Neuronal stem cell (in vitro differentiated cells): ENCODE data around the gene IL12RB1.

ENCODE experiments used
- DNase-seq: peaks from one replicate; pipeline ENCODE4 v3.0.0-alpha.2; 2013; ENCODE audit warnings: low spot score
- H2AFZ ChIP-seq: one replicate; pipeline ENCODE4 v1.6.1; 2013; ENCODE audit warnings: mild to moderate bottlenecking, low read length, inconsistent platforms
- H2AK5ac ChIP-seq: 2 replicates; pipeline ENCODE4 v1.6.1; 2013; ENCODE audit warnings: low read depth, mild to moderate bottlenecking, inconsistent platforms, low read length, moderate library complexity, mixed read lengths
- H2BK120ac ChIP-seq: 2 replicates; pipeline ENCODE4 v1.6.1; 2013; ENCODE audit warnings: low read depth, mild to moderate bottlenecking, inconsistent platforms, low read length, moderate library complexity, mixed read lengths
- H2BK12ac ChIP-seq: one replicate; pipeline ENCODE4 v1.6.1; 2013; ENCODE audit warnings: low read length, inconsistent platforms
- H2BK15ac ChIP-seq: 2 replicates; pipeline ENCODE4 v1.6.1; 2013; ENCODE audit warnings: mild to moderate bottlenecking, low read length, inconsistent platforms, mixed read lengths
- H2BK5ac ChIP-seq: one replicate; pipeline ENCODE4 v1.6.1; 2013; ENCODE audit warnings: inconsistent platforms, mild to moderate bottlenecking, low read length, moderate library complexity
- H3K14ac ChIP-seq: one replicate; pipeline ENCODE4 v1.6.1; 2013; ENCODE audit warnings: low read length, inconsistent platforms
- H3K18ac ChIP-seq: 2 replicates; pipeline ENCODE4 v1.6.1; 2013; ENCODE audit warnings: low read length, inconsistent platforms
- H3K23ac ChIP-seq: 2 replicates; pipeline ENCODE4 v1.6.1; 2013; ENCODE audit warnings: low read depth, mild to moderate bottlenecking, mixed read lengths, low read length, inconsistent platforms; ENCODE audit not compliant: poor library complexity
- H3K27ac ChIP-seq: replicated peaks from 3 replicates; pipeline ENCODE4 v1.5.1; 2013; ENCODE audit warnings: low read length, inconsistent platforms
- H3K27me3 ChIP-seq, 3 experiments: 2 replicates each; pipeline ENCODE4 v1.6.1; 2013; ENCODE audit warnings: low read length in 3 of 3, mild to moderate bottlenecking in 2 of 3, inconsistent platforms in 1 of 3, low read depth in 1 of 3, mixed read lengths in 1 of 3, moderate library complexity in 1 of 3; ENCODE audit not compliant: control insufficient read depth in 3 of 3, insufficient read depth in 3 of 3
- H3K36me3 ChIP-seq, 2 donors: replicated peaks in 1 of 2; 2 replicates each; pipeline ENCODE4 v1.6.1; 2013; ENCODE audit warnings: low read length in 2 of 2; ENCODE audit not compliant: control insufficient read depth in 2 of 2, insufficient read depth in 2 of 2
- H3K4ac ChIP-seq: 2 replicates; pipeline ENCODE4 v1.6.1; 2013; ENCODE audit warnings: inconsistent platforms, mild to moderate bottlenecking, low read length, moderate library complexity
- H3K4me1 ChIP-seq, 2 donors: 1 replicate in 1 of 2; 2 replicates in 1 of 2; pipeline ENCODE4 v1.6.1; 2013; ENCODE audit warnings: low read length in 2 of 2, low read depth in 1 of 2; ENCODE audit not compliant: control insufficient read depth in 2 of 2, insufficient read depth in 1 of 2
- H3K4me2 ChIP-seq: one replicate; pipeline ENCODE4 v1.6.1; 2013; ENCODE audit warnings: mild to moderate bottlenecking, low read length, inconsistent platforms; ENCODE audit not compliant: insufficient read depth, poor library complexity, severe bottlenecking
- H3K4me3 ChIP-seq, 2 donors: 2 replicates each; pipeline ENCODE4 v1.5.1; 2013; ENCODE audit warnings: low read length in 2 of 2, mild to moderate bottlenecking in 2 of 2, inconsistent platforms in 1 of 2, moderate library complexity in 1 of 2
- H3K79me1 ChIP-seq: one replicate; pipeline ENCODE4 v1.6.1; 2013; ENCODE audit warnings: low read depth, mild to moderate bottlenecking, inconsistent platforms, low read length, moderate library complexity
- H3K9ac ChIP-seq: one replicate; pipeline ENCODE4 v1.6.1; 2013; ENCODE audit warnings: mild to moderate bottlenecking, low read depth, low read length, inconsistent platforms; ENCODE audit not compliant: poor library complexity
- H3K9me3 ChIP-seq, 2 donors: replicated peaks in 1 of 2; 2 replicates each; pipeline versions ENCODE3 to v1.6.1; 2013; ENCODE audit warnings: low read length in 2 of 2, mild to moderate bottlenecking in 2 of 2, inconsistent platforms in 1 of 2, low read depth in 1 of 2, mixed read lengths in 1 of 2, moderate library complexity in 1 of 2; ENCODE audit not compliant: control insufficient read depth in 2 of 2, insufficient read depth in 1 of 2
- H4K8ac ChIP-seq: one replicate; pipeline ENCODE4 v1.6.1; 2013; ENCODE audit warnings: low read depth, mild to moderate bottlenecking, inconsistent platforms, low read length, moderate library complexity
- H4K91ac ChIP-seq: one replicate; pipeline ENCODE4 v1.6.1; 2013; ENCODE audit warnings: low read length, low read depth, mild to moderate bottlenecking, inconsistent platforms; ENCODE audit not compliant: poor library complexity
- WGBS, 2 donors: extraction: QIAGEN DNeasy Blood & Tissue Kit; methylation state at CpG; one replicate each; pipeline ENCODE4 v1.1.7; 2013; ENCODE audit warnings: missing lambda C conversion rate in 2 of 2, mixed read lengths in 1 of 2; ENCODE audit not compliant: insufficient read length in 2 of 2, insufficient replicate concordance in 1 of 2; ENCODE audit errors: extremely low coverage in 2 of 2; 5-methylcytosine and 5-hydroxymethylcytosine counted together

Gene IL12RB1

GRCh38 chr19:18021121-18021755 is 65.5 kb downstream of the IL12RB1 start:
- Histone ChIP-seq H3K79me1 (no peaks in the 10 kb centered on the region), H3K4me3 (no peak overlapping the region)

GRCh38 chr19:18020212-18021085 is 66.3 kb downstream of the IL12RB1 start:
- peak overlapping the region; percentile 77 for H2BK120ac ChIP-seq

More at GRCh38 chr19:18021121-18021755, 65.5 kb downstream of the IL12RB1 start:
- peak overlapping the region; percentile 65 for H2AFZ ChIP-seq
- H3K36me3 ChIP-seq: no peaks in the 10 kb centered on the region
- no peak overlapping the region for H3K4ac ChIP-seq
- H3K4me1 ChIP-seq: peaks cover 5 to 6% of the 10 kb centered on the region in 2 donors
- H2BK15ac ChIP-seq: peak overlapping the region; percentile 28
- H3K27ac ChIP-seq: no peak overlapping the region
- peak overlapping the region; percentile 6 for H2AK5ac ChIP-seq
- no peak overlapping the region for H3K4me2 ChIP-seq
- H3K9me3 ChIP-seq: peaks cover 0 to 2% of the 10 kb centered on the region in 2 donors
- H4K91ac ChIP-seq: no peak overlapping the region
- no peak overlapping the region for H2BK12ac ChIP-seq
- no peak overlapping the region for H3K23ac ChIP-seq
- H3K9ac ChIP-seq: no peak overlapping the region
- whole genome bisulfite sequencing, 2 donors: no CpG with 5 or more reads among the region's 21 CpGs
- no peak overlapping the region for H3K14ac ChIP-seq
- DNase-seq: no peak
- H3K18ac ChIP-seq: peak overlapping the region; percentile 31
- peak overlapping the region; percentile 83 for H4K8ac ChIP-seq
- H2BK5ac ChIP-seq: no peak overlapping the region
- H2BK120ac ChIP-seq: peak overlapping the region; percentile 77
- H3K27me3 ChIP-seq: no peaks in the 10 kb centered on the region

GRCh38 chr19:18017275-18018083 is 69.3 kb downstream of the IL12RB1 start:
- no peaks in the 10 kb centered on the region for H3K9me3 ChIP-seq
- no peak for DNase-seq
- no CpG with 5 or more reads among the region's 15 CpGs for WGBS, 2 donors
- peak overlapping the region; percentile 9 for H3K18ac ChIP-seq
- H3K4me2 ChIP-seq: no peak overlapping the region
- no peak overlapping the region for H3K27ac ChIP-seq
- no peak overlapping the region for H3K23ac ChIP-seq
- no peak overlapping the region for H3K14ac ChIP-seq
- H2BK5ac ChIP-seq: no peak overlapping the region
- H4K91ac ChIP-seq: no peak overlapping the region
- no peaks in the 10 kb centered on the region for H3K79me1 ChIP-seq
- no peak overlapping the region for H2BK120ac ChIP-seq
- no peak overlapping the region for H3K9ac ChIP-seq
- no peak overlapping the region for H2AK5ac ChIP-seq
- no peak overlapping the region for H3K4me3 ChIP-seq
- no peak overlapping the region for H2BK12ac ChIP-seq
- no peak overlapping the region for H4K8ac ChIP-seq
- H3K27me3 ChIP-seq: no peaks in the 10 kb centered on the region
- peaks cover 16 to 17% of the 10 kb centered on the region in 2 donors for H3K4me1 ChIP-seq
- H3K4ac ChIP-seq: no peak overlapping the region
- no peak overlapping the region for H2BK15ac ChIP-seq
- no peak overlapping the region for H2AFZ ChIP-seq
- no peaks in the 10 kb centered on the region for H3K36me3 ChIP-seq

More at GRCh38 chr19:18020212-18021085, 66.3 kb downstream of the IL12RB1 start:
- Histone ChIP-seq H3K4me1 (peaks cover 5 to 6% of the 10 kb centered on the region in 2 donors), H3K9ac (no peak overlapping the region), H3K14ac (no peak overlapping the region), H3K27me3 (no peaks in the 10 kb centered on the region), H3K4me3 (no peak overlapping the region), H4K91ac (no peak overlapping the region), H3K23ac (no peak overlapping the region), H3K36me3 (no peaks in the 10 kb centered on the region), H3K18ac (no peak overlapping the region), H2AFZ (peak overlapping the region; percentile 65), H3K4me2 (no peak overlapping the region), H3K9me3 (peaks cover 0 to 2% of the 10 kb centered on the region in 2 donors), H2BK15ac (no peak overlapping the region), H3K4ac (no peak overlapping the region), H3K27ac (no peak overlapping the region), H3K79me1 (no peaks in the 10 kb centered on the region), H2AK5ac (no peak overlapping the region), H2BK5ac (no peak overlapping the region), H4K8ac (no peak overlapping the region), H2BK12ac (no peak overlapping the region)
- no CpG with 5 or more reads among the region's 16 CpGs for WGBS, 2 donors
- DNase-seq: no peak
